Astrocyte (in vitro differentiated cells and primary cell): ENCODE results near the gene ANGPTL4. TPM values are rescaled to one million over a fixed set of nuclear protein-coding genes. Genes with fewer than 3 reads are reported as not detected.

Source experiments
- DNase-seq: peaks from one replicate; pipeline ENCODE4 v3.0.0-alpha.2; 2010; ENCODE audit warnings: low read depth
- FAIRE-seq: peaks from 2 replicates; lab custom pipeline; 2011; peaks lifted over from hg19 to GRCh38; lab: Jason Lieb, UNC
- H2AFZ ChIP-seq: 2 replicates; pipeline ENCODE4 v1.6.0; 2012; ENCODE audit warnings: low read depth, low read length, inconsistent platforms
- H3K27ac ChIP-seq: 2 replicates; pipeline ENCODE4 v1.5.1; 2011; ENCODE audit warnings: low read depth, low read length, inconsistent platforms
- H3K27me3 ChIP-seq: 2 replicates; pipeline ENCODE4 v1.6.0; 2011; ENCODE audit warnings: low read length, inconsistent platforms; ENCODE audit not compliant: insufficient read depth
- H3K36me3 ChIP-seq: 2 replicates; pipeline ENCODE4 v1.5.1; 2011; ENCODE audit warnings: low read length, inconsistent platforms; ENCODE audit not compliant: insufficient read depth
- H3K4me1 ChIP-seq: 2 replicates; pipeline ENCODE4 v1.5.1; 2011; ENCODE audit warnings: low read length, inconsistent platforms; ENCODE audit not compliant: insufficient read depth
- H3K4me2 ChIP-seq: 2 replicates; pipeline ENCODE4 v1.6.0; 2012; ENCODE audit warnings: low read length, inconsistent platforms
- H3K4me3 ChIP-seq: 2 replicates; pipeline ENCODE4 v1.5.1; 2011; ENCODE audit warnings: low read depth, mild to moderate bottlenecking, low read length, inconsistent platforms; ENCODE audit not compliant: insufficient read depth
- H3K79me2 ChIP-seq: 2 replicates; pipeline ENCODE4 v1.6.0; 2012; ENCODE audit warnings: mild to moderate bottlenecking, low read length, inconsistent platforms; ENCODE audit not compliant: insufficient read depth
- H3K9ac ChIP-seq: 2 replicates; pipeline ENCODE4 v1.6.0; 2012; ENCODE audit warnings: mild to moderate bottlenecking, low read length, inconsistent platforms
- H3K9me3 ChIP-seq: 2 replicates; pipeline ENCODE4 v1.5.1; 2012; ENCODE audit warnings: low read depth, mild to moderate bottlenecking, low read length, inconsistent platforms; ENCODE audit not compliant: insufficient read depth
- H4K20me1 ChIP-seq: 2 replicates; pipeline ENCODE4 v1.6.0; 2012; ENCODE audit warnings: low read length, inconsistent platforms; ENCODE audit not compliant: insufficient read depth
- H3K27ac Mint-ChIP-seq: one replicate; pipeline ENCODE4 v1.8.0; 2021; ENCODE audit warnings: mild to moderate bottlenecking, mixed read lengths; ENCODE audit not compliant: unreplicated experiment
- H3K27me3 Mint-ChIP-seq: one replicate; pipeline ENCODE4 v1.8.0; 2021; ENCODE audit warnings: low read depth, mixed read lengths; ENCODE audit not compliant: unreplicated experiment
- H3K36me3 Mint-ChIP-seq: one replicate; pipeline ENCODE4 v1.8.0; 2021; ENCODE audit warnings: low read depth, mixed read lengths; ENCODE audit not compliant: unreplicated experiment
- H3K4me1 Mint-ChIP-seq: one replicate; pipeline ENCODE4 v1.8.0; 2021; ENCODE audit warnings: low read depth, mixed read lengths; ENCODE audit not compliant: unreplicated experiment
- H3K4me3 Mint-ChIP-seq: one replicate; pipeline ENCODE4 v1.8.0; 2021; ENCODE audit warnings: mild to moderate bottlenecking, moderate library complexity, mixed read lengths; ENCODE audit not compliant: unreplicated experiment
- H3K9me3 Mint-ChIP-seq: one replicate; pipeline ENCODE4 v1.8.0; 2021; ENCODE audit warnings: mild to moderate bottlenecking, mixed read lengths; ENCODE audit not compliant: unreplicated experiment
- CTCF ChIP-seq: IDR thresholded peaks from 2 replicates; pipeline ENCODE4 v1.5.1; 2011; ENCODE audit warnings: low read depth, mild to moderate bottlenecking, inconsistent platforms, low read length, moderate library complexity; ENCODE audit not compliant: insufficient read depth
- EZH2 ChIP-seq: IDR thresholded peaks from 2 replicates; pipeline ENCODE4 v1.6.1; 2012; ENCODE audit warnings: mild to moderate bottlenecking, low read length, inconsistent platforms; ENCODE audit not compliant: insufficient read depth
- total RNA-seq: library from RNA; stranded (reverse); gene quantifications from 2 replicates; pipeline ENCODE4 v1.2.1, GENCODE V29; 2021

Gene ANGPTL4
- total RNA-seq, 1 donor from 2014 or later = 115 TPM

GRCh38 chr19:8333767-8334457 is 30.0 kb upstream of the ANGPTL4 start:
- peaks cover 24% of the 10 kb centered on the region for H3K27me3 ChIP-seq
- H3K9ac ChIP-seq = no peak overlapping the region
- Mint-ChIP-seq H3K9me3 (no peaks in the 10 kb centered on the region), H3K27me3 (peaks cover 40% of the 10 kb centered on the region), H3K4me1 (no peaks in the 10 kb centered on the region), H3K27ac (no peak overlapping the region), H3K36me3 (no peaks in the 10 kb centered on the region), H3K4me3 (peak overlapping the region; percentile 57)
- H3K4me1 ChIP-seq = no peaks in the 10 kb centered on the region
- H2AFZ ChIP-seq = no peak overlapping the region
- no peak for DNase-seq
- H3K27ac ChIP-seq = no peak overlapping the region
- H3K9me3 ChIP-seq = no peaks in the 10 kb centered on the region
- no peak overlapping the region for H3K4me3 ChIP-seq
- H4K20me1 ChIP-seq = peaks cover 3% of the 10 kb centered on the region
- no peaks in the 10 kb centered on the region for H3K79me2 ChIP-seq
- TF ChIP-seq CTCF = no peak
- peak; percentile 86 for TF ChIP-seq EZH2
- FAIRE-seq = no peak
- no peaks in the 10 kb centered on the region for H3K36me3 ChIP-seq
- H3K4me2 ChIP-seq = no peak overlapping the region

GRCh38 chr19:8334458-8335342 is 29.3 kb upstream of the ANGPTL4 start:
- Mint-ChIP-seq H3K4me3 (peak overlapping the region; percentile 57), H3K27me3 (peaks cover 42% of the 10 kb centered on the region), H3K9me3 (no peaks in the 10 kb centered on the region), H3K4me1 (no peaks in the 10 kb centered on the region), H3K27ac (no peak overlapping the region), H3K36me3 (no peaks in the 10 kb centered on the region)
- no peak overlapping the region for H3K4me3 ChIP-seq
- peak overlapping the region; percentile 76 for H3K4me2 ChIP-seq
- peak overlapping the region; percentile 34 for H2AFZ ChIP-seq
- no peaks in the 10 kb centered on the region for H3K36me3 ChIP-seq
- FAIRE-seq (no peak), DNase-seq (peak; percentile 58)
- no peaks in the 10 kb centered on the region for H3K9me3 ChIP-seq
- TF ChIP-seq EZH2 (no peak), CTCF (no peak)
- H3K27me3 ChIP-seq = peaks cover 24% of the 10 kb centered on the region
- H3K79me2 ChIP-seq = no peaks in the 10 kb centered on the region
- peaks cover 3% of the 10 kb centered on the region for H4K20me1 ChIP-seq
- H3K9ac ChIP-seq = no peak overlapping the region
- H3K4me1 ChIP-seq = no peaks in the 10 kb centered on the region
- H3K27ac ChIP-seq = no peak overlapping the region
